Measurements from ENCODE around the gene CBX7.

DNA sequence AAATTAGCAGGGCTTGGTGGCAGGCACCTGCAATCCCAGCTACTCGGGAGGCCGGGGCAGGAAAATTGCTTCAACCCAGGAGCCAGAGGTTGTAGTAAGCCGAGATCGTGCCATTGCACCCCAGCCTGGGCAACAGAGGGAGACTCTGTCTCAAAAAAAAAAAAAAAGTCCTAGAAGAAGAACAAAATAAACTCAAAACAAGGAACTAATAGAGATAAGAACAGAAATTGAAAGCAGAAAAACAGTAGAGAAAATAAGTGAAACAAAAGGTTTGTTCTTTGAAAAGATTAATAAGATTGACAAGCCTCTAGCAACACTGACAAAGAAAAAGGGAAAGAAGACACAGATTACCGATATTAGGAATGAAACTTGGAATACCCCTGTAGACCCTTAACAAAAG, 45.1 kb upstream of the CBX7 start:
- TF ChIP-seq POLR2AphosphoS5 (IDR thresholded peaks at IDR 0.05), result no peak
- TF ChIP-seq, protein P1, sequence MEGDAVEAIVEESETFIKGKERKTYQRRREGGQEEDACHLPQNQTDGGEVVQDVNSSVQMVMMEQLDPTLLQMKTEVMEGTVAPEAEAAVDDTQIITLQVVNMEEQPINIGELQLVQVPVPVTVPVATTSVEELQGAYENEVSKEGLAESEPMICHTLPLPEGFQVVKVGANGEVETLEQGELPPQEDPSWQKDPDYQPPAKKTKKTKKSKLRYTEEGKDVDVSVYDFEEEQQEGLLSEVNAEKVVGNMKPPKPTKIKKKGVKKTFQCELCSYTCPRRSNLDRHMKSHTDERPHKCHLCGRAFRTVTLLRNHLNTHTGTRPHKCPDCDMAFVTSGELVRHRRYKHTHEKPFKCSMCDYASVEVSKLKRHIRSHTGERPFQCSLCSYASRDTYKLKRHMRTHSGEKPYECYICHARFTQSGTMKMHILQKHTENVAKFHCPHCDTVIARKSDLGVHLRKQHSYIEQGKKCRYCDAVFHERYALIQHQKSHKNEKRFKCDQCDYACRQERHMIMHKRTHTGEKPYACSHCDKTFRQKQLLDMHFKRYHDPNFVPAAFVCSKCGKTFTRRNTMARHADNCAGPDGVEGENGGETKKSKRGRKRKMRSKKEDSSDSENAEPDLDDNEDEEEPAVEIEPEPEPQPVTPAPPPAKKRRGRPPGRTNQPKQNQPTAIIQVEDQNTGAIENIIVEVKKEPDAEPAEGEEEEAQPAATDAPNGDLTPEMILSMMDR (IDR thresholded peaks at IDR 0.05 in 8 of 11, conservative IDR thresholded peaks at IDR 0.05 in 3 of 11), result no peak

Data from spleen (tissue), 7 donors.